IMR-90 (cell line): ENCODE measurements around the gene CERK. TPM values are rescaled to one million over a fixed set of nuclear protein-coding genes. Genes with fewer than 3 reads are reported as not detected.

Experiments used
- ATAC-seq: fragments of 200-7000 bp; cut with Tn5 transposase; 2 replicates; pipeline ENCODE4 v1.9.1; 2020; ENCODE audit warnings: low read depth, mild to moderate bottlenecking, moderate library complexity
- BruUV-seq: library from RNA; stranded (reverse); fragments of 400-500 nt; replicated peaks from 2 replicates; lab custom pipeline; 2021; lab: Mats Ljungman, UMichigan
- CTCF ChIA-PET: fragments of 300-600 bp; formaldehyde crosslinking; extraction: SDS; loops from one replicate; lab custom pipeline; 2021; ENCODE audit warnings: antibody characterized with exemption; lab: Yijun Ruan, JAX
- POLR2A ChIA-PET: fragments of 300-600 bp; sonication (Branson Sonifier 250); formaldehyde crosslinking; loops from one replicate; lab custom pipeline; 2022; ENCODE audit warnings: antibody characterized with exemption; ENCODE audit not compliant: unreplicated experiment; lab: Charles Lee
- DNase-seq: peaks from one replicate; pipeline ENCODE4 v3.0.0; 2013
- H2AFZ ChIP-seq: replicated peaks from 2 replicates; pipeline ENCODE3; 2013; ENCODE audit warnings: low read length, mild to moderate bottlenecking; ENCODE audit not compliant: poor library complexity
- H2AK5ac ChIP-seq: 2 replicates; pipeline ENCODE4 v1.6.1; 2013; ENCODE audit warnings: low read depth, low read length, inconsistent platforms
- H2AK9ac ChIP-seq: replicated peaks from 2 replicates; pipeline ENCODE3; 2013; ENCODE audit warnings: mild to moderate bottlenecking, low read depth, low read length, moderate library complexity; ENCODE audit not compliant: poor library complexity
- H2BK120ac ChIP-seq: 2 replicates; pipeline ENCODE4 v1.6.1; 2013; ENCODE audit warnings: low read depth, low read length, inconsistent platforms
- H2BK15ac ChIP-seq: 3 replicates; pipeline ENCODE4 v1.6.1; 2013; ENCODE audit warnings: low read depth, low read length, inconsistent platforms
- H2BK20ac ChIP-seq: 2 replicates; pipeline ENCODE4 v1.6.1; 2013; ENCODE audit warnings: low read depth, mild to moderate bottlenecking, inconsistent platforms, low read length, moderate library complexity
- H2BK5ac ChIP-seq: 2 replicates; pipeline ENCODE4 v1.6.1; 2013; ENCODE audit warnings: mild to moderate bottlenecking, low read depth, low read length, inconsistent platforms; ENCODE audit not compliant: poor library complexity, severe bottlenecking
- H3K14ac ChIP-seq: replicated peaks from 2 replicates; pipeline ENCODE4 v1.6.1; 2013; ENCODE audit warnings: low read depth, low read length, inconsistent platforms
- H3K18ac ChIP-seq: 2 replicates; pipeline ENCODE4 v1.6.1; 2013; ENCODE audit warnings: low read depth, low read length, control low read depth
- H3K23ac ChIP-seq: 2 replicates; pipeline ENCODE4 v1.6.1; 2013; ENCODE audit warnings: low read depth, low read length, inconsistent platforms
- H3K27ac ChIP-seq: 2 replicates; pipeline ENCODE4 v1.5.1; 2013; ENCODE audit warnings: mild to moderate bottlenecking, control low read depth, low read length; ENCODE audit not compliant: insufficient read depth
- H3K27me3 ChIP-seq: 2 replicates; pipeline ENCODE4 v1.6.1; 2013; ENCODE audit warnings: low read length; ENCODE audit not compliant: control insufficient read depth, insufficient read depth
- H3K36me3 ChIP-seq: 2 replicates; pipeline ENCODE4 v1.6.1; 2013; ENCODE audit warnings: low read length, mixed read lengths; ENCODE audit not compliant: control insufficient read depth, insufficient read depth
- H3K4ac ChIP-seq: 2 replicates; pipeline ENCODE4 v1.6.1; 2013; ENCODE audit warnings: low read depth, low read length, inconsistent platforms
- H3K4me1 ChIP-seq: 2 replicates; pipeline ENCODE4 v1.6.1; 2013; ENCODE audit warnings: low read length, mixed read lengths; ENCODE audit not compliant: control insufficient read depth, insufficient read depth
- H3K4me2 ChIP-seq: 2 replicates; pipeline ENCODE4 v1.6.1; 2013; ENCODE audit warnings: low read depth, mild to moderate bottlenecking, control low read depth, low read length, moderate library complexity
- H3K4me3 ChIP-seq: 2 replicates; pipeline ENCODE4 v1.5.1; 2013; ENCODE audit warnings: low read depth, mild to moderate bottlenecking, control low read depth, low read length, moderate library complexity; ENCODE audit not compliant: insufficient read depth
- H3K56ac ChIP-seq: 2 replicates; pipeline ENCODE4 v1.6.1; 2013; ENCODE audit warnings: low read length, inconsistent platforms; ENCODE audit not compliant: insufficient read depth; ENCODE audit errors: extremely low read depth
- H3K79me1 ChIP-seq, 2 experiments: 2 replicates each; pipeline ENCODE4 v1.6.1; 2013; ENCODE audit warnings: low read length in 2 of 2, inconsistent platforms in 1 of 2, low read depth in 1 of 2
- H3K9ac ChIP-seq: 2 replicates; pipeline ENCODE4 v1.6.1; 2013; ENCODE audit warnings: low read depth, low read length, control low read depth
- H3K9me1 ChIP-seq: 2 replicates; pipeline ENCODE4 v1.6.1; 2013; ENCODE audit warnings: low read length, inconsistent platforms; ENCODE audit not compliant: insufficient read depth
- H3K9me3 ChIP-seq: 2 replicates; pipeline ENCODE4 v1.6.1; 2013; ENCODE audit warnings: low read length; ENCODE audit not compliant: control insufficient read depth, insufficient read depth
- H4K20me1 ChIP-seq: 2 replicates; pipeline ENCODE4 v1.6.1; 2013; ENCODE audit warnings: low read length, inconsistent platforms; ENCODE audit not compliant: insufficient read depth
- H4K5ac ChIP-seq: 2 replicates; pipeline ENCODE4 v1.6.1; 2013; ENCODE audit warnings: mild to moderate bottlenecking, low read depth, low read length, control low read depth
- H4K8ac ChIP-seq, 2 experiments: 2 replicates each; pipeline ENCODE4 v1.6.1; 2013; ENCODE audit warnings: low read depth in 2 of 2, low read length in 2 of 2, control low read depth in 1 of 2, inconsistent platforms in 1 of 2
- H4K91ac ChIP-seq: 2 replicates; pipeline ENCODE4 v1.6.1; 2013; ENCODE audit warnings: low read depth, low read length, inconsistent platforms; ENCODE audit not compliant: insufficient read depth
- CEBPB ChIP-seq: IDR thresholded peaks from 2 replicates; pipeline ENCODE4 v1.6.1; 2012; ENCODE audit warnings: low read depth, low read length, improper control_type of control experiment
- MXI1 ChIP-seq: IDR thresholded peaks from 2 replicates; pipeline ENCODE4 v1.6.1; 2012; ENCODE audit warnings: low read depth, mild to moderate bottlenecking, low read length, moderate library complexity, borderline replicate concordance
- WGBS, 2 experiments: methylation state at CpG; one replicate each; pipeline versions ENCODE4 v1.1.5 to v1.1.7; 2013; ENCODE audit warnings: missing lambda C conversion rate in 2 of 2; ENCODE audit not compliant: insufficient read length in 1 of 2; ENCODE audit errors: extremely low coverage in 2 of 2; 5-methylcytosine and 5-hydroxymethylcytosine counted together
- dilution Hi-C: fragments of 300-500 bp; cut with HindIII; formaldehyde crosslinking; loops from one replicate; pipeline ENCODE4 v1.14.3; 2018; ENCODE audit warnings: low sequenced_read_pairs; ENCODE audit not compliant: unreplicated experiment
- in situ Hi-C: fragments of 300-500 bp; cut with MboI; formaldehyde crosslinking; loops from 3 replicates; pipeline ENCODE4 v1.14.3; 2019; ENCODE audit warnings: low sequenced_read_pairs, inconsistent platforms, mixed read lengths
- intact Hi-C: fragments of 100-400 bp; cut with micrococcal nuclease; formaldehyde crosslinking; loops from 2 replicates; pipeline ENCODE4 v1.10.0; 2022
- polyA plus RNA-seq, 3 experiments: library from polyadenylated mRNA; depleted of rRNA; stranded (reverse); fragments of >200 nt; gene quantifications; 2 replicates each; pipeline ENCODE4 v1.2.3, GENCODE V29; 2012; ENCODE audit warnings: low replicate concordance in 1 of 3
- total RNA-seq: library from RNA; depleted of rRNA; stranded (reverse); fragments of >200 nt; gene quantifications from 2 replicates; pipeline ENCODE4 v1.2.3, GENCODE V29; 2012

Gene CERK
- total and polyA plus RNA-seq, 2 of the 4 experiments (the other 2 are of a cell fraction), result 25.3 to 38.7 TPM

DNA sequence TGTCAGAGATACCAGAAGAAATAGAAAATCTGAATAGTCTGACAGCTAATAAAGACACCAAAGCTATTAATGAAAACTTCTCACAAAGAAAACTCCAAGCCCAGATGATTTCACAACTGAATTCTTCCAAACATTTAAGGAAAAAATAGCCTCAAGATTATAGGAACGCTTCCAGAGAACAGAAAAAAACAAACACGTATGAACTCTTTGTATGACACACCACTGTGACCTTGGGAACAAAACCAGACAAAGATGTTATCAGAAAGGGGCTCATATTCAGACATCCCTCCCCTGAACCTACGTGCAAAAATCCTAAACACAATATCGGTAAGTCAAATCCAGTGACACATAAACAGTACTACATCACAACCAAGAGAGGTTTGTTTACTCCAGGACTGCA lies 23.5 kb downstream of the CERK start:
- CTCF ChIA-PET, result no interaction called here
- Histone ChIP-seq H3K27me3 (no peaks in the 10 kb centered on the region), H3K9ac (no peak overlapping the region), H2AK9ac (no peak overlapping the region), H3K4me2 (peak overlapping the region; percentile 79), H2BK120ac (no peak overlapping the region), H3K36me3 (peaks cover 49% of the 10 kb centered on the region), H2BK5ac (peak overlapping the region; percentile 3), H3K18ac (no peak overlapping the region; the same call in 1 of the 2 replicates), H3K9me3 (no peaks in the 10 kb centered on the region), H4K5ac (no peak overlapping the region), H2BK15ac (no peak overlapping the region), H3K4me3 (no peak overlapping the region), H3K14ac (no peak overlapping the region), H3K9me1 (peaks cover 9% of the 10 kb centered on the region), H4K20me1 (peaks cover 20% of the 10 kb centered on the region), H3K79me1 (peaks cover 18 to 47% of the 10 kb centered on the region in 2 experiments), H3K4ac (no peak overlapping the region), H4K8ac (no peak overlapping the region), H2AFZ (no peak overlapping the region), H3K56ac (no peak overlapping the region), H4K91ac (no peak overlapping the region), H3K23ac (no peak overlapping the region), H2AK5ac (no peak overlapping the region), H2BK20ac (no peak overlapping the region), H3K27ac (no peak overlapping the region), H3K4me1 (peaks cover 11% of the 10 kb centered on the region)
- DNase-seq (peak; percentile 57), ATAC-seq (peak; percentile 74)
- TF ChIP-seq CEBPB (peak; percentile 73), MXI1 (no peak)
- dilution Hi-C loops (no loop called here), intact Hi-C loops (no loop called here), in situ Hi-C loops (no loop called here)
- POLR2A ChIA-PET, result no interaction called here
- no TSS peak for BruUV-seq
- WGBS, 2 experiments, result 40% methylated on average over 1 of the region's 4 CpGs; no CpG with 5 or more reads in 1 of the 2 experiments
